GM19467 (cell line): Measurements from ENCODE around the gene HAUS6.
"Not testable (repeated sequence)": the region's sequence is repeated elsewhere in the genome, so short reads cannot be mapped to it uniquely, and the experiment has no call there.

ENCODE experiments used
- ATAC-seq: cut with Tn5 transposase; IDR thresholded peaks from one replicate; pipeline ENCODE4 v1.9.1; 2021; ENCODE audit warnings: mild to moderate bottlenecking, moderate library complexity; ENCODE audit not compliant: unreplicated experiment

HAUS6 gene

DNA sequence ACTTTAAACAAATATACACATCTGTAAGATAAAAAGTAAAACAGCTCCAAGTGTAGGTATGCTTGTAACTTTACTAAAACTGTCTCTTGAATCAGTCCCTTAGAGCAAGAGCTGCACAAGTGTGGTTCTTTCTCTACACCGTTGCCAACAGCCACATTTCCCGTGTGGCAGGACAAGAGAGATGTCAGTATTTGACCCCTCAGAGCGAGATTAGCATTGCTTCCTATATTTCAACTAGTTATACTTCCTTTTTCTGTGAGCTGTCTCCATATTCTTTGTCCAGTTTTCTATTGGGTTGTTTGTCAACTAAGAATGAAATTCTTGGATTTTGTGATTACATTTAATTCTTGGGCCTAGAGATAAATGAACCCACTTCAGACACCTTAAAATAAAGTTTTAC, 16.5 kb upstream of the HAUS6 start:
- no peak for ATAC-seq

DNA sequence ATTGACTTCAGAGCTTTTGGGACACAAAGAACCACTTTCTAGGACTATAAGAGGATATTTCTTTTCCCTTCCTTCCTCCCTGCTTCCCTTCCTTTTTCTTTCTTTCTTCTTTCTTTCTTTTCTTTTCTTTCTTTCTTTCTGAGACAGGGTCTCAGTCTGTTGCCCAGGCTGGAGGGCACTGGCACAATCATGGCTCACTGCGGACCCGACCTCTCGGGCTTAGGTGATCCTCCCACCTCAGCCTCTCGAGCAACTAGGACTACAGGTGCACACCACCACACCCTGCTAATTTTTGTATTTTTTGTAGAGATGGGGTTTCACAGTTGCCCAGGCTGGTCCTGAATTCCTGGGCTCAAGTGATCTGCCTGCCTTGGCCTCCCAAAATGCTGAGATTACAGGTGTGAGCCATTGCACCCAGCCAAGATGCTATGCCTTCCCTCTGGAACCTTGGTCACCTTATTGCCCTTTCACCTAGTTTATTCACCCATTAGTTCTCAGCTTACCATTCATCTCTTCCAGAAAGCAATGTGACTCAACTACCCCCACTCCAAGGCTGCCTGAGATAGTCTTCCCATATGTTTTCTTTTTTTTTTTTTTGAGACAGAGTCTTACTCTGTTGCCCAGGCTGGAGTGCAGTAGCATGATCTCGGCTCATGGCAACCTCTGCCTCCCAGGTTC, 14.5 kb upstream of the HAUS6 start:
- no peak for ATAC-seq

DNA sequence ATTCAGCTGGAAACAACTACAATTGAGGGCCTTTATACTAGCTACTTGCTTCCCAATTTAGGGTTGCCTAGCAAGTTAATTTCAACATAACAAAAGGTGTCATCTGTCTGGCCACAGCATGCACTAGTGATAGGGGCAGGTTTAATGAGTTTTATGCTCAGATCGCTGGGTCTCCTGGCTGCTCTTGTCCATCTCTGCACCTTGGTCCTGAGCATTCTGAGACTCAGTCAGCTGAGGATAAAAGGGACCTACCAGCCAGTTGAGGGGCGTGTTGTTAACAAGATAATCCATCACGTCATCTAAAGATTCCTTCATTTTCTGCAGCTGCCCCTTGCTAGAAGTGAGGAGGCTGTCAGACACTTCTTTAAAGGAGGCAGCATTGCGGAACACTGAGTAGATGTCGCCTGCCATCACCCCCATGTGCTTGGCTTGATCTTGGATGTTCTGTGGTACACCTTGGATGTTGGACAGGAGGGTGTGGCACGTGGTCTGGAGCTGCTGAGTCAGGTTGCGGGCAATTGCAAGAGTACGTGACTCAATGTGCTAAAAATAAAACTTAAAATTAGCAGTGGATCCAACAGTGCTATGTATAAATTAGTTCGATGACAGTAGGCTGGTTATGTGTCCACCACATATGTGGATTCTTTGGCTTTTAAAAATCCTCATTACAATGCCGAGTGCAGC, 13.5 kb upstream of the HAUS6 start:
- no peak for ATAC-seq

DNA sequence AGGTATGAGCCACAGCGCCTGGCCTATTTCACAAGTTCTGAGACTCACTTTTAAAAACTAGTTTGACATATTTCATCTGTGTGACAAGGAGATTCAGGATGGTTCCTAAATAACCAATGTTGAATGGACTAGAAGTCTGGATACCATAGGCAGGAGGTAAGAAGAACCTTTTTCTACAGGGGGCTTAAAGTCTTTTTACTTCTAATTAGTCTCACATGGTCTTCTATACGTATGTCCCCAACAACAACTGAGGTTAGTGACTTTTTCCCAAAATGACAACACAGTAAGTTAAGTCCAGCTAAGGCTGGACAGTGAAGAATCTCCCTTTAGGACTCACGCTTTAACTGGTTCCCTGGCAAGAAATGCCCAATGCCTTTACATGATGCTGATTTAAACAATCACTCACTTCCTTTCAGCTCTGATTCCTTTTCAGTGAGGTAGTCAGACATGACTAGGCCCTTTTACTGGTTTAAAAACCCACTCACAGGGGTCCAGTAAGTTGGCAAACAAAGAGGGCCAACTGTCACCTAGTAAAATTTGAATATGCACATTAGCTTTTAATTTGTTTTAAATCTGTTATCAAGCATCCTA, 12.1 kb upstream of the HAUS6 start:
- ATAC-seq, result no peak

DNA sequence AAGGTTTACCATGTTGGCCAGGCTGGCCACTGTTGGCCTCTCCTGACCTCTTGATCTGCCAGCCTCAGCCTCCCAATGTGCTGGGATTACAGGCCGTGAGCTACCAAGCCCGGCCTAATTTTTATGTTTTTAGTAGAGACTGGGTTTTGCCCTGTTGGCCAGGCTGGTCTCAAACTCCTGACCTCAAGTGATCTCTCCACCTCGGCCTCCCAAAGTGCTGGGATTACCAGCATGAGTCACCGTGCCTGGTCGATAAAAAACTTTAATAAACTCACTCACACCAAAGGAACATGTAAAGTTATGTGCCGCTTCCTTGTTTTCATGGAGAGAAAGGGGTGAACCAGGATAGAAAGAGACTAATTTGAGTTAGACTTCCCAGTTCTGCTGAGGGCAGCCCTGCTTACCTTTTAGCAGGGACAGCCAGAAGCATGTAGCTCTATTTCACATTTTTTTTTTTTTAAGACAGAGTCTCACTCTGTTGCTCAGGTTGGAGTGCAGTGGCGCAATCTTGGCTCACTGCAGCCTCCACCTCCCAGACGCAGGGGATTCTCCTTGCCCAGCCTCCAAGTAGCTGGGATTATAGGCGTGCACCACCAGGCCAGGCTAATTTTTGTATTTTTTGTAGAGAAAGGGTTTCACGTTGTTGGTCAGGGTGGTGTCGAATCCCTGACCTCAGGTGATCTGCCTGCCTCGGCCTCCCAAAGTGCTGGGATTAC, 11.4 kb upstream of the HAUS6 start:
- no peak for ATAC-seq

DNA sequence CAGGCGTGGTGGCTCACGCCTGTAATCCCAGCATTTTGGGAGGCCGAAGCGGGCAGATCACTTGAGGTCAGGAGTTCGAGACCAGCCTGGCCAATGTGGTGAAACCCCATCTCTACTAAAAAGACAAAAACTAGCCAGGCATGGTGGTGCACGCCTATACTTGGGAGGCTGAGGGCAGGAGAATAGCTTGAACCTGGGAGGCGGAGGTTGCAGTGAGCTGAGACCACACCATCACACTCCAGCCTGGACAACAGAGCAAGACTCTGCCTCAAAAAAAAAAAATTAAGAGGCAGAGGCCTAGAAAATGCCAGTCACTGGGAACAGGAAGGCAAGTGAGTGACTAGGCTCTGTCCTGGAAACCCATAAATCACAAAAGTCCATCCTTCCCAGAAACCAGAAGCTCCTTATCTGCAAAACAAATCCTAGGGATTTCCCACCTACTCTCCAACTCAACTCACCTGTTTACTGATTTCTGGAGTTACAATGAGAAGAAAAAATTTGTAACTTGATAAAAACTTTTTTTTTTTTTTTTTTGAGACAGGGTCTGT, 10.4 kb upstream of the HAUS6 start:
- ATAC-seq, result not testable (repeated sequence)

DNA sequence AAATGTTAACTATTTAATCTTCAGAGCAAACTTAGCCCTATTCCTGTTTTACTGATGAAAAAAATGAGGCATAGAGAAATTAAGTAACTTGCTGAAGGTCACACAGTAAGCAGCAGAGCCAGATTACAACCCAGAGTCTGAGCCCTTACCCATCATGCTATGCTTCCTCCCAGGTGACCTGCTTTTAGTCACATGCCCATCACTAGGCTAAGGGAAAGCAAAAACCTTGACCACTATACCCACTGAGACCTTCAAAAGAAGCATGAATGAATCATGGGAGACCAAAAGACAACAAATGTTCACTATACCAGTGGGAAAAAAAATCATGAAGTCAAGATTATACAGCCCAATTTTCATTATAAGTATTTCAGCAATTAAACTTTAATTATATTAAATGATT, 5.3 kb upstream of the HAUS6 start:
- no peak for ATAC-seq

DNA sequence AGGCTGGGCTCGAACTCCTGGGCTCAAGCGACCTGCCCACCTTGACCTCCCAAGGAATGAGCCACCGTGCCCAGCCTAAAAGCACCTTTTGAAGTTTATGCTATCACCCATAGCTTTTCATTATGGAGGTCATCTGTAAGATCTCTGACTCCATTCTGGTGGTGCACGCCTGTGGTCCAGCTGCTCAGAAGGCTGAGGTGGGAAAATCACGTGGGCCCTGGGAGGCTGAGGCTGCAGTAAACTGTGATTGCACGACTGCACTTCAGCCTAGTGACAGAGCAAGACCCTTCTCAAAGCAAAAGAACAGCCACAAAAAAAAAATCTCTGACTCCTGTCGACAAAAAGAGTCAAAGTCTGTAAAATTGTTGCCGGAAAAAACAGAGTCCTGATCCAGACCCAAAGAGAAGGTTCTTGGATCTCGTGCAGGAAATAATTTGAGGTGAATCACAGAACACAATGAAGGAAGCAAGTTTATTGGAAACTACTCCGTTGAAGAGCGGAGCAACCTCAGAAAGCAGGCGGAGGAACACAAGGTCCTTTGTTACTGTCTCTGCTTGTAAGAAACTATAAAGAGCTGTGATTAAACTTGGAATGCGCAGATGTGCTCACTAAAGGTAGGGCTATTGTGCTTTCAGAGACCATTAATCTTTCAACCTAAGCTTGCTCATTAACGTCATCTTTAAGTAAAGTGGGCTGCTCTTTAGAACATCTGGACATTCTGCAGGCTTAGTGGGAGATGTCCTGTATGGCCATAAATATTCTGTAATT, 2.0 kb upstream of the HAUS6 start:
- no peak for ATAC-seq

DNA sequence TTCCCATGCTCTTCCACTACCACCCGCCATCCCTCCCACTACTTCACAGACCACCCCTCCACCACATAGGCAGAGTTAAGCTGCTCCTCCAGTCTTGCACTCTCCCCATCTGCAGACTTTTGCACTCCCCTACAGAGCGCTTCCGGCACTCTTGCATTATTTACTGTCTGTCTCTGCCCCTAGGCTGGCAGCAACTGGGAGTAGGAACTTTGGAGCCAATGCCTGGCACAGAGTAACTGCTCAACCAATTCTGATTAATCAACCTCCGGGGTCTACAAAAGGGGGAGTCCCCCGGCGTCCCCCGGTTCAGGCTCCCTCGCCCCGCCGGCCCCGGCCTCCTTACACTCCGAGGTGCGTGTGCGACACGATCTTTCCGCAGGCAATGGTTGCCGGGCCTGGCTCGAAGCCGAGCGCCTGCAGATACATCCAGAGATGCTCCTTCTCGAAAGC, 498 bp downstream of the HAUS6 start:
- peak; percentile 20 for ATAC-seq

DNA sequence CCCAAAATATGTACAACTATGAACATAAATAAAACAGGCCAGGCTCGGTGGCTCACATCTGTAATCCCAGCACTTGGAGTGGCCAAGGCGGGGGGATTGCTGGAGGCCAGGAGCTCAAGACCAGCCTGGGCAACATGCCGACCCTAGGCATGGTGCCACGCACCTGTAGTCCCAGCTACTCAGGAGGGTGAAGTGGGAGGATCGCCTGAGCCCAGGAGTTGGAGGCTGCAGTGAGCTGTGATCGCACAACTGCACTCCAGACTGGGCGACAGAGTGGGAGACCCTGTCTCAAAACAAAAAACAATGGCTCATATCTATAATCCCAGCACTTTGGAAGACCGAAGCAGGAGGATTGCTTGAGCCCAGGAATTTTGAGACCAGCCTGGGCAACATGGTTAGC, 1.5 kb downstream of the HAUS6 start:
- no peak for ATAC-seq

DNA sequence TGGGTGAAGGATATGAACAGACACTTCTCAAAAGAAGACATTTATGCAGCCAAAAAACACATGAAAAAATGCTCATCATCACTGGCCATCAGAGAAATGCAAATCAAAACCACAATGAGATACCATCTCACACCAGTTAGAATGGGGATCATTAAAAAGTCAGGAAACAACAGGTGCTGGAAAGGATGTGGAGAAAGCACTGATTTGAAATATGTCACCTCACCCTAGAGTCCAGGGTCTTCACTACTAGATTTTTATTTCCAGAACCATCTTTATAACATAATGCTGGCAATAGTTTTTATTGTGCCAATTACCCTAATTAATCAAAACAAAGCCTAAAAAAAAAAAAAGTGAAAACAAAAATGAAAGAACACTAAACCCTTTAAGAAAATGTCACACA, 5.3 kb downstream of the HAUS6 start:
- ATAC-seq, result not testable (repeated sequence)

DNA sequence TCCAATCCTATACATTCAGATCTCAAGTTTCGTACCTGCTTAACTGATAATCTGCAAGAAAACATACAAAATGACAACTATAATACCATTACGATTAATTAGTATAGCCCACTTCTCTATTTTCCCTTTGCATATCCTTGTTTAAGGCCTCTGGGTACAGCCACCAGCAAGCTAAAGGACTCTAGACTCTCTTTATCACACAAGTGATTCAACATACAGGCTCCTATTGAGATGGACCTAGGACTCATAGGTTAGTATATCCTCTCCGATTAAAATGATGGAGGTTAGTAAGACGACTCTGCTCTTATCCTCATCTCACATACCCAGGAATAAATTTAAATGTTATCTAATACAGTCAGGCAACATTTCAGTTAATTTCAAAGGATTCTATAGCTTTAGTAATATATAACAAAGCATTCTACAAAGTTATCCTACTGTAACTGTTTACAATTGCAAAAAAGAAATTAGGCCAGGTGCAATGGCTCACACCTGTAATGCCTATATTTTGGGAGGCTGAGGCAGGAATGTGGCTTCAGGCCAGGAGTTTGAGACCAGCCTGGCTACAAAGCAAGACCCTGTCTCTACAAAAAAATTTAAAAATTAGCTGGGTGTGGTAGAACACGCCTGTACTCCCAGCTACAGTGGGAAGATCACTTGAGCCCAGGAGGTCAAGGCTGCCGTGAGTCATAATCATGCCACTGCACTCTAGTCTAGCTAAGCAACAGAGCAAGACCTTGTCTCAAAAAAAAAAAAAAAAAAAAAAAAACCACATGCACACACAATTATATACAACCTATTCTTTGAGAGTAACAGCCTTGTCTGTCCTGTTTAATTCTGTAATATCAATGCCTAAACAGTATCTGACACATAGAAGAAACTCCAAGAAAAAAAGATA, 15.4 kb downstream of the HAUS6 start:
- ATAC-seq, result no peak

DNA sequence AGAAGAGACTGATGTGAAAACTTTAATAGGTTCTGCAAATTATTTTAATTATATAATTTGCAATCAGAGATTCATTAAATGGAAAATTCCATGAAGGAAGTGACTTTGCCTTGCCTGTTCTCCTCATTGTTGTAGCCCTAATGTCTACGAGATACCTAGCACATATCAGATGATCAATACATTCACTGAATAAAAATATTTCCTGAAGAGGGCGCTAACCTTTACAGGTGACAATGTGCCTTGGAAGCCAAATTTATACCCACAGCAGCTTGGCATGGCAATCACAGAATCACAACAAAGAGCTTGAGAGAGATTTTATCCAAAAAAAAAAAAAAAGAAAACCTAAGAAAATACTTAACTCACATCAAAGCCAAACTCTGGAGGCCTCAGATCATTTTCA, 17.4 kb downstream of the HAUS6 start:
- ATAC-seq, result no peak

DNA sequence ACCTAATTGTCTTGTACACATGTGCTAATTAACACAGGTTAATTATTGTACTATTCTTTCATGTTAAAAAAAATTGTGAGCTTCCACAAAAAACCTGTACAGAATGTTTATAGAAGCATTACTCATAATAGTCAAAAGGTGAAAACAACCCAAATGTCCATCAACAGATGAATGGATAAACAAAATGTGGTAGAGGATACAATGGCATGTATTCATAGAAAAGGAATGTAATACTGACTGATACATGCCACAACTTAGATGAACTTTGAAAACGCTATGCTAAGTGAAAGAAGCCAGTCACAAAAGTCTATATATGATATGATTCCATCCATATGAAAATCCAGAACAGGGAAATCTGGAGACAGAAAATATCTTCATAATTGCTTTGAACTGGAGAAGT, 27.9 kb downstream of the HAUS6 start:
- no peak for ATAC-seq

DNA sequence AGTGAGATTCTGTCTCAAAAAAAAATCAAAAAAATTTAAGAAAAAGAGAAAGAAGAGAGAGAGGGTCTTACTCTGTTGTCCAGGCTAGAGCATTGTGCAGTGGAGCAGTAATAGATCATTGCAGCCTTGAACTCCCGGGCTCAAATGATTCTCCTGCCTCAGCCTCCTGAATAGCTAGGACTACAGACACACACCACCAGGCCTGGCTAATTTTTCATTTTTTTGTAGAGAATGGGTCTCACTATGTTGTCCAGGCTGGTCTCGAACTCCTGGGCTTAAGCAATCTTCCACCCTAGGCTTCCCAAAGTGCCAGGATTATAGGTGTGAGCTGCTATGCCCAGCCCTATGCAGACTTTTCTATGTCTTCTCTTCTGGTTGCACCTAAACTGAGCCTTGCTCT, 28.5 kb downstream of the HAUS6 start:
- ATAC-seq, result no peak

DNA sequence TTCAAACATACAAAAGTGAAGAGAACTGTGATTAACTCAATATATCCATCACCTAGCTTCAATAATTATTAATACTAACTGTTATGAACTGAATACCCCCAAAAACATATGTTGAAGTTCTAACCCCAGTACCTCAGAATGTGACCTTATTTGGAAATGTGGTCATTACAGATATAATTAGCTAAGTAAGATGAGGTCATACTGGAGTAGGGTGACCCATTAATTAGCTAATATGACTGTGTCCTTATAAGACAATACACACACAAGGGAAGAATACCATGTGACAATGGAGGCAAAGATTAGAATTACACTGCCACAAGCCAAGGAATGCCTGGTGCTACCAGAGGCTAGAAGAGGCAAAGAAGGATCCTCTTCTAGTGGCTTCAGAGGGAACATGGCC, 45.7 kb downstream of the HAUS6 start:
- ATAC-seq, result no peak

DNA sequence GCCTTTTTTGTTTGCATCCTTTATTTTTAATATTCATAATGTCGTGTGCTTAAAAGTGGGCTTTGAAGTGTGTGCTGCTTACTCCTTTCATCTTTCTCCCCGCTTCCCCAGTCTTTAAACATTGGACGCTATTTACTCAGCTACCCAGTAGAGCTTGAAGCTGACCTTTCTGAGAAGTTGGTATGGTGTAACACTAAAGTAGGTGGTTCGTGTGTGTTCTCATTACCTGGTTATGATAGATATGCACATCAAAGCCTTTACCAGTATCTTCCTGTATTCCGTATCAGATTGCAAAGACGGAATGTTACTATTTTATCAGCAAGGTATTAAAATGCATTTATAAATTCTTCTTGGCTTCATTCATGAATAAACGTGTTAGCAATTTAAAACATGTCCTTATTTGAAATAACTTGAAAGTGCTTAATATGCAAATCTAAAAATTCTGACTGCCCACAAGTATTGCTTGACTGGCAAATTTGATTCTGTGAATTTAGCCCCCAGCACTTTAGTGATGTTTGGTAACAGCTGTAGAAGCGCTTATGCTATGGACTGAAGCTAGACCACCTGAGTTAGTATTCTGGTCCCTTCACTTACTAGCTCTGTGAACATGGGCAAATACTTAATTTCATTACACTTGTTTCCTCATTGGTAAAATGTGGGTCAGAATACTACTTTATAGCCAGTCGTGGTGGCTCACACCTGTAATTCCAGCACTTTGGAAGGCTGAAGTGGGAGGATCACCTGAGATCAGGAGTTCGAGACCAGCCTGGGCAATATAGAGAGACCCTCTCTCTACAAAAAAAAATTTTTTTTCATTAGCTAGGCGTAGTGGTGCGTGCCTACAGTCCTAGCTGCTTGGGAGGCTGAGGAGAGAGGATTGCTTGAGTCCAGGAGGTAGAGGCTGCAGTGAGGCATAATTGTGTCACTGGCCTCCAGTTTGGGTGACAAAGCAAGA, 51.8 kb downstream of the HAUS6 start:
- no peak for ATAC-seq

DNA sequence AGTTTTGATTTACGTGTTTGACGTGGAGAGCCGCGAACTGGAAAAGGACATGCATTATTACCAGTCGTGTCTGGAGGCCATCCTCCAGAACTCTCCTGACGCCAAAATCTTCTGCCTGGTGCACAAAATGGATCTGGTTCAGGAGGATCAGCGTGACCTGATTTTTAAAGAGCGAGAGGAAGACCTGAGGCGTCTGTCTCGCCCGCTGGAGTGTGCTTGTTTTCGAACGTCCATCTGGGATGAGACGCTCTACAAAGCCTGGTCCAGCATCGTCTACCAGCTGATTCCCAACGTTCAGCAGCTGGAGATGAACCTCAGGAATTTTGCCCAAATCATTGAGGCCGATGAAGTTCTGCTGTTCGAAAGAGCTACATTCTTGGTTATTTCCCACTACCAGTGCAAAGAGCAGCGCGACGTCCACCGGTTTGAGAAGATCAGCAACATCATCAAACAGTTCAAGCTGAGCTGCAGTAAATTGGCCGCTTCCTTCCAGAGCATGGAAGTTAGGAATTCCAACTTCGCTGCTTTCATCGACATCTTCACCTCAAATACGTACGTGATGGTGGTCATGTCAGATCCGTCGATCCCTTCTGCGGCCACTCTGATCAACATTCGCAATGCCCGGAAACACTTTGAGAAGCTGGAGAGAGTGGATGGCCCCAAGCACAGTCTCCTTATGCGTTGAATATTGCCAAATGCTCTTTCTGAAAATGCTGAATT, 52.6 kb downstream of the HAUS6 start:
- no peak for ATAC-seq
